GM20000 (cell line): ENCODE data around the gene SARDH.

Experiments
- DNase-seq: peaks from one replicate; pipeline ENCODE4 v3.0.0; 2012; ENCODE audit warnings: low spot score
- TF ChIP-seq, protein P1 (sequence below): IDR thresholded peaks from 2 replicates; pipeline ENCODE4 v1.5.1; 2012; ENCODE audit warnings: mild to moderate bottlenecking, control low read depth; ENCODE audit errors: extremely low read depth, missing control alignments

SARDH gene

DNA sequence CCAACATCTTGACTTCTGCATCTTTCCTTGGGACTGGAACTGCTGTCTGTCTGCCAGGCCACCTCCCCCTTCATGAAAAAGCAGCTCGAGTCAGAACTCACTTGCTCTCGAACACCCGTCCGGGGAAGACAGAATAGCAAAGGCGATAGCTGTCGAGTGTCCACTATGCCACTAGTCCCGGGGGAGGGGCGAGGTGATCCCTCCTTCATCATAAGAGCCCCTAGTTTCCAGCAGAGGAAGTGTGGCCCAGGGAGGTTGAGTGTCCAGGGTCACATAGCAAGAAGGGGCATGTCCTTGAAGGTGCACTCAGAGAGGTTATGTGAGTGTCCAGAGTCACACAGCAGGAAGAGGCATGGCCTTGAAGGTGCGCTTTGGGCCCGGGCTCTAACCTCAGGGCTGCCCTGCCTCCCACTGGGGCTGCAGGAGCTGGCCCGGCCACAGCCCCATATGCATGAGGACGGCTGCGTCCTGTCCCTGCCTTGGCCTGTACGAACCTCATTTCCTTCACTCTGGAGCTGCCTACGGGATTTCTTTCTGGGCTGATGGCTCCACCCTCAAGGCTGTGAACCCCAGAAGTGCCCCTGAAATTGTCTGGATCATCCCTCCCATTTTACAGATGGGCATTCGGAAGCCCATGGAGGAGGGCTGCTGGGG is 95.3 kb downstream of the SARDH start:
- no peak for DNase-seq
- TF ChIP-seq, protein P1, sequence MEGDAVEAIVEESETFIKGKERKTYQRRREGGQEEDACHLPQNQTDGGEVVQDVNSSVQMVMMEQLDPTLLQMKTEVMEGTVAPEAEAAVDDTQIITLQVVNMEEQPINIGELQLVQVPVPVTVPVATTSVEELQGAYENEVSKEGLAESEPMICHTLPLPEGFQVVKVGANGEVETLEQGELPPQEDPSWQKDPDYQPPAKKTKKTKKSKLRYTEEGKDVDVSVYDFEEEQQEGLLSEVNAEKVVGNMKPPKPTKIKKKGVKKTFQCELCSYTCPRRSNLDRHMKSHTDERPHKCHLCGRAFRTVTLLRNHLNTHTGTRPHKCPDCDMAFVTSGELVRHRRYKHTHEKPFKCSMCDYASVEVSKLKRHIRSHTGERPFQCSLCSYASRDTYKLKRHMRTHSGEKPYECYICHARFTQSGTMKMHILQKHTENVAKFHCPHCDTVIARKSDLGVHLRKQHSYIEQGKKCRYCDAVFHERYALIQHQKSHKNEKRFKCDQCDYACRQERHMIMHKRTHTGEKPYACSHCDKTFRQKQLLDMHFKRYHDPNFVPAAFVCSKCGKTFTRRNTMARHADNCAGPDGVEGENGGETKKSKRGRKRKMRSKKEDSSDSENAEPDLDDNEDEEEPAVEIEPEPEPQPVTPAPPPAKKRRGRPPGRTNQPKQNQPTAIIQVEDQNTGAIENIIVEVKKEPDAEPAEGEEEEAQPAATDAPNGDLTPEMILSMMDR, result no peak

DNA sequence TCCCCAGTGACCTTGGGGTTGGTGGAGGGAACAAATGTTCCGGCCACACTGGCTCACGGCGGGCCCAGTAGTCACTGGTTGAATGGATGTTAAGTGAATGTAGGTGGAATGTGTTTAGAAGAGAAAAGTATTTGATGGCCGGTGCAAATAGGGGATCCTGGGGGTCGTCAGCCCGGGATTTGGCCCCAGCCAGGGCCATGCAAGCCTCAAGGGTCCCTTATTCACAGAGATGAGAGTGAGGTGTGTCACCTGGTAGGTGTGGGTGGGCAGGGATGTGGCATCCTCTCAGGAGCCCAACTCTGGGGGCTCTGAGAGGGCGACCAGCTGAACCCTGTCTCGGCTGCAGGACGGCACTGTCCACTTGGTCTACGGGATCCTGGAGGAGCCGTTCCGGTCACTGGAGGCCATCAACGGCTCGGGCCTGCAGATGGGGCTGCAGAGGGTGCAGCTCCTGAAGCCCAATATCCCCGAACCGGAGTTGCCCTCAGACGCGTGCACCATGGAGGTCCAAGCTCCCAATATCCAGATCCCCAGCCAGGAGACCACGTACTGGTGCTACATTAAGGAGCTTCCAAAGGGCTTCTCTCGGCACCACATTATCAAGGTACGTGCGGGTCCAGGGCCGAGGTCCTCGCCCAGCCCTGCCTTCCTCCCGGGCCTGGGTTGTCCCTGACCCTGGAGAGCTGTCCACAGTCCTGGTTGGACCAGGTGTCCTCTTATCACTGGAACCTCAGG is 96.1 kb downstream of the SARDH start:
- TF ChIP-seq, protein P1, result no peak
- no peak for DNase-seq

DNA sequence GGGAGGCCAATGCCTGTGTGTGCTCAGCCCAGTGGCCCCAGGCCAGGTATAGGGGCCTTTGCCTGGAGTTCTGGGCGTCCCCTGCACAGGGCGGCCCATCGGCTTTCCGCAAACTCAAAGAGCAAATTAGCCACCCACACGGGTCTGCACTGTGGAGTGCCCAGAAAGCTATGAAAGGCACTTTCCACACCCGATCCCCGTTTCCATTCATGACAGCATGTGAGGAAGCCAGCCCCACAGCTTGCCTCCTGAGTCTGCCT is 96.8 kb downstream of the SARDH start:
- DNase-seq, result no peak
- TF ChIP-seq, protein P1, result no peak

DNA sequence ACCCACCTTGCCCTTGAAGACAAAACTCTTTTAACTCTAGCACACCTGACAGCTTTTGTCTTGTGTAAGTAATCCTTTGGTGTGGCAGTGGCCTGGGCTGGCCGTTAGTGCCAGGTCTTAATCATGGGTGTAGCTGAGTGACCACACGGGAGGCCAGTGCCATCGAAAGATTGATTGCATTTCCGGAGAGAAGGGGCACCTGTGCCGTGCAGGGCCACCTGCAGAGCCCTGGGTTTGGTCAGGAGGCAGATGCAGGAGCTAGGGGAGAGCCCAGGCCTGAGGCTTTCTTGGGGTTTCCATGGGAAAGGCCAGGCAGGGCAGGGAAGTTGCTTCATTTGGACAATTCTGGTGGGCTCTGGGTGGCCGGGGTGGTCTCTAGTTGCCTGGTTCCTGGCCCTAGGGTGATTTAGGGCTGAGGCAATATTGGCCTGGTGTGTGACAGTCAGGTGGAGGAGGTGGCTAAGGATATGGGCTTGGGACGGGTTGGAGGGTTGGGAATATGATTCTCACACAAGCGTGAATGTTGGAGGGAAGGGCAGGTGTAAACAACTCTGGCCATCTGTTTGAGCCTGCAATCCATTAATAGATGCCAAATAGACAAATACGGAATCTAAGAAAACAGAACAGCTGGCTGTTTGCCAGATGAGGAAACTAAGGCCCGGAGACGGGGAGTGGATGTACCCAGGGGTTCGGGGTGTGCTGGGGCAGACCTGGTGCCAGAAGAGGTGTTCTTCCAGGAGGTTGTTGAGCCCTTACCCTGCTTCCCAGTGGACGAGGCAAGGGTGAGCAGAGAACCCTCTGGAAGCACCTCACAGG is 97.4 kb downstream of the SARDH start:
- TF ChIP-seq, protein P1, result no peak
- DNase-seq, result no peak

DNA sequence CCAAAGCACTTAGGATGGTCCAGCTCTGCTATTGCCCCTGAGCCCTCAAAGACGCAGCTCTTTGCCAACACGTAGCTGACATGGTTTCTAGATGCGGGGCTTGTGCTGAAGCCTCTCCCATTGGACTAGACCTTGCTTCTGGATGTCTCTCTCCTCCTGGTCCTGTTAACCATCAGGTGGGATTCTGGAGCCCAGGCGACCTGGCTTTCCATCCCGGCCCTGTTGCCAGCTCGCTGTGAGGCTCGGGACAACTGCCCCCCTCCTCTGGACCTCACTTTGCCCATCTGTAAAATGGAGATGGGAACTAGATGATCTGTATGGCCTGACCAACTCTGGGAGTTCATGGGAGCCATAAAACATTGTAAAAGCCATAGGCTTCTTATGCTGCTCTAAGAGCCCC is 98.0 kb downstream of the SARDH start:
- DNase-seq, result no peak
- TF ChIP-seq, protein P1, result no peak

DNA sequence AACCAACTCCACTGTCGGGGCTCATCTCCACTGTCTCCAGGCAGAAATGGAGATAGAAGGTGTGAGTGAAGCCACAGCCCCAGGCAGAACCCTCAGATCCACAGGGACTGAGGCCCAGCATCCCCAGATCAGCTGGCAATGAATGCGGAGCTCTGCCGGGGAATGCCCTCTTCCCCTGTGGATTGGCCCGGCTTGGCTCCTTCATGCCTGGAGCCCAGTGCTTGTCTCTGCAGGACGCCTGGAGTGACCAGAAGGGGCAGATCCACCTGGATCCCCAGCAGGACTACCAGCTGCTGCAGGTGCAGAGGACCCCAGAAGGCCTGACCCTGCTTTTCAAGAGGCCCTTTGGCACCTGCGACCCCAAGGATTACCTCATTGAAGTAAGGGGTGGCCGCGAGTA is 98.5 kb downstream of the SARDH start:
- TF ChIP-seq, protein P1, result no peak
- no peak for DNase-seq

DNA sequence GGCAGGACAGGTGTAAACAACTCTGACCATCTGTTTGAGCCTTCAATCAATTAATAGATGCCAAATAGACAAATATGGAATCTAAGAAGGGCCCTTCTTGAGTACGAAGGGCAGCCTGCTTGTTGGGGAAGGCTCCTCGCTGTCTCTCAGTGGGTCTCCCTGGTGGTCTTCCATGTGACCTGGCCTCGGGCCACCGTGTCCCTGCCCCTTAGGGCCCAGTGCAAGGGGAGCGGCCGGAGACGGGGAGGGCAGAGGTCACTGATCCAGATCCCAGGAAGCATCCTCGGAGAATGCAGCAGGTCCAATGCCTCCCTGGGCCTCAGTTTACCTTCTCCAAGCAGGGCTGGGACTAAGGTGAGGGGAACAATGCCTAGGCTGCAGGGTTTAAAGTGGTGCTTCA is 99.4 kb downstream of the SARDH start:
- TF ChIP-seq, protein P1, result no peak
- DNase-seq, result no peak
